Glutamatergic neuron (in vitro differentiated cells): ENCODE results near the gene ING1. TPM values are rescaled to one million over a fixed set of nuclear protein-coding genes. Genes with fewer than 3 reads are reported as not detected.

Experiments used
- DNase-seq: peaks from one replicate; pipeline ENCODE4 v3.0.0; 2022
- H3K27ac Mint-ChIP-seq: one replicate; pipeline ENCODE4 v1.8.0; 2020; ENCODE audit warnings: mild to moderate bottlenecking, mixed read lengths, inconsistent platforms; ENCODE audit not compliant: unreplicated experiment
- H3K27me3 Mint-ChIP-seq: one replicate; pipeline ENCODE4 v1.8.0; 2020; ENCODE audit warnings: mild to moderate bottlenecking, moderate library complexity, mixed read lengths, inconsistent platforms; ENCODE audit not compliant: unreplicated experiment
- H3K36me3 Mint-ChIP-seq: one replicate; pipeline ENCODE4 v1.8.0; 2020; ENCODE audit warnings: mild to moderate bottlenecking, mixed read lengths, inconsistent platforms; ENCODE audit not compliant: unreplicated experiment
- H3K4me1 Mint-ChIP-seq: one replicate; pipeline ENCODE4 v1.8.0; 2020; ENCODE audit warnings: mild to moderate bottlenecking, low read depth, mixed read lengths, inconsistent platforms; ENCODE audit not compliant: unreplicated experiment
- H3K4me3 Mint-ChIP-seq: one replicate; pipeline ENCODE4 v1.8.0; 2020; ENCODE audit warnings: mild to moderate bottlenecking, mixed read lengths, inconsistent platforms; ENCODE audit not compliant: unreplicated experiment
- H3K9me3 Mint-ChIP-seq: one replicate; pipeline ENCODE4 v1.8.0; 2020; ENCODE audit warnings: mild to moderate bottlenecking, moderate library complexity, mixed read lengths, inconsistent platforms; ENCODE audit not compliant: unreplicated experiment
- total RNA-seq: library from RNA; stranded (reverse); fragmentation: NEBNext Ultra II Directional; extraction: Animal tissue kit (Norgen Biotek cat#: 25700); gene quantifications from one replicate; pipeline ENCODE4 v1.2.1, GENCODE V29; 2021; ENCODE audit not compliant: unreplicated experiment
- TF ChIP-seq, protein P1 (sequence below): fragments of 200-600 bp; sonication (generic); IDR thresholded peaks from one replicate; pipeline ENCODE4 v1.5.0; 2021; ENCODE audit not compliant: partially characterized antibody, unreplicated experiment

Gene ING1
- total RNA-seq, 1 donor from 2014 or later: 19.1 TPM

GRCh38 chr13:110712081-110712848 is 1.2 kb upstream of the ING1 start:
- H3K4me1 Mint-ChIP-seq: peaks cover 3% of the 10 kb centered on the region
- H3K36me3 Mint-ChIP-seq: no peaks in the 10 kb centered on the region
- H3K27ac Mint-ChIP-seq: peak overlapping the region; percentile 100
- TF ChIP-seq, protein P1, sequence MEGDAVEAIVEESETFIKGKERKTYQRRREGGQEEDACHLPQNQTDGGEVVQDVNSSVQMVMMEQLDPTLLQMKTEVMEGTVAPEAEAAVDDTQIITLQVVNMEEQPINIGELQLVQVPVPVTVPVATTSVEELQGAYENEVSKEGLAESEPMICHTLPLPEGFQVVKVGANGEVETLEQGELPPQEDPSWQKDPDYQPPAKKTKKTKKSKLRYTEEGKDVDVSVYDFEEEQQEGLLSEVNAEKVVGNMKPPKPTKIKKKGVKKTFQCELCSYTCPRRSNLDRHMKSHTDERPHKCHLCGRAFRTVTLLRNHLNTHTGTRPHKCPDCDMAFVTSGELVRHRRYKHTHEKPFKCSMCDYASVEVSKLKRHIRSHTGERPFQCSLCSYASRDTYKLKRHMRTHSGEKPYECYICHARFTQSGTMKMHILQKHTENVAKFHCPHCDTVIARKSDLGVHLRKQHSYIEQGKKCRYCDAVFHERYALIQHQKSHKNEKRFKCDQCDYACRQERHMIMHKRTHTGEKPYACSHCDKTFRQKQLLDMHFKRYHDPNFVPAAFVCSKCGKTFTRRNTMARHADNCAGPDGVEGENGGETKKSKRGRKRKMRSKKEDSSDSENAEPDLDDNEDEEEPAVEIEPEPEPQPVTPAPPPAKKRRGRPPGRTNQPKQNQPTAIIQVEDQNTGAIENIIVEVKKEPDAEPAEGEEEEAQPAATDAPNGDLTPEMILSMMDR: no peak
- peaks cover 20% of the 10 kb centered on the region for H3K9me3 Mint-ChIP-seq
- H3K27me3 Mint-ChIP-seq: peaks cover 19% of the 10 kb centered on the region
- DNase-seq: peak; percentile 88
- H3K4me3 Mint-ChIP-seq: peak overlapping the region; percentile 99

GRCh38 chr13:110712849-110713641 is 455 bp upstream of the ING1 start:
- peaks cover 18% of the 10 kb centered on the region for H3K27me3 Mint-ChIP-seq
- H3K27ac Mint-ChIP-seq: peak overlapping the region; percentile 97
- DNase-seq: peak; percentile 100
- TF ChIP-seq, protein P1: no peak
- peaks cover 20% of the 10 kb centered on the region for H3K9me3 Mint-ChIP-seq
- peaks cover 7% of the 10 kb centered on the region for H3K4me1 Mint-ChIP-seq
- peak overlapping the region; percentile 86 for H3K4me3 Mint-ChIP-seq
- no peaks in the 10 kb centered on the region for H3K36me3 Mint-ChIP-seq

GRCh38 chr13:110713981-110714796 is 689 bp downstream of the ING1 start:
- Mint-ChIP-seq H3K4me3 (peak overlapping the region; percentile 97), H3K27me3 (peaks cover 18% of the 10 kb centered on the region), H3K4me1 (peaks cover 7% of the 10 kb centered on the region), H3K9me3 (peaks cover 20% of the 10 kb centered on the region), H3K36me3 (no peaks in the 10 kb centered on the region), H3K27ac (peak overlapping the region; percentile 87)
- TF ChIP-seq, protein P1: no peak
- DNase-seq: peak; percentile 62

GRCh38 chr13:110714797-110715394 is 1.4 kb downstream of the ING1 start:
- Mint-ChIP-seq H3K4me1 (peaks cover 7% of the 10 kb centered on the region), H3K27me3 (peaks cover 18% of the 10 kb centered on the region), H3K9me3 (peaks cover 20% of the 10 kb centered on the region), H3K4me3 (peak overlapping the region; percentile 97), H3K36me3 (no peaks in the 10 kb centered on the region), H3K27ac (peak overlapping the region; percentile 96)
- DNase-seq: peak; percentile 67
- TF ChIP-seq, protein P1: no peak
